Lung (tissue), 12 donors: ENCODE measurements around the gene EI24. TPM values are rescaled to one million over a fixed set of nuclear protein-coding genes. Genes with fewer than 3 reads are reported as not detected.
"Not testable (repeated sequence)": the region's sequence is repeated elsewhere in the genome, so short reads cannot be mapped to it uniquely, and the experiment has no call there.

ENCODE experiments used
- ATAC-seq: fragments of 200-7000 bp; cut with Tn5 transposase; one replicate; pipeline ENCODE4 v1.9.1; 2020; ENCODE audit warnings: moderate number of reproducible peaks; ENCODE audit not compliant: insufficient read depth, low FRiP score
- DNase-seq, 3 donors: peaks; one replicate each; pipeline ENCODE4 v3.0.0-alpha.2; 2013 to 2017
- H3K27ac ChIP-seq, 2 donors: one replicate each; pipeline ENCODE4 v1.5.1; 2013; ENCODE audit warnings: mild to moderate bottlenecking in 2 of 2, moderate library complexity in 2 of 2, control low read depth in 1 of 2, inconsistent platforms in 1 of 2, low read depth in 1 of 2, low read length in 1 of 2
- H3K27me3 ChIP-seq, 3 donors: one replicate each; pipeline ENCODE4 v1.5.1; 2013; ENCODE audit warnings: low read length in 2 of 3; ENCODE audit not compliant: control insufficient read depth in 3 of 3, insufficient read depth in 3 of 3
- H3K36me3 ChIP-seq, 4 donors: one replicate each; pipeline ENCODE4 v1.5.1; 2013; ENCODE audit warnings: low read length in 4 of 4, mild to moderate bottlenecking in 1 of 4, moderate library complexity in 1 of 4; ENCODE audit not compliant: control insufficient read depth in 4 of 4, insufficient read depth in 4 of 4
- H3K4me1 ChIP-seq, 5 donors: one replicate each; pipeline ENCODE4 v1.5.1; 2013; ENCODE audit warnings: low read length in 5 of 5, mild to moderate bottlenecking in 2 of 5, moderate library complexity in 1 of 5; ENCODE audit not compliant: control insufficient read depth in 5 of 5, insufficient read depth in 5 of 5
- H3K4me3 ChIP-seq: one replicate; pipeline ENCODE4 v1.5.1; 2013; ENCODE audit warnings: mild to moderate bottlenecking, control low read depth, moderate library complexity
- H3K9ac ChIP-seq, 2 donors: one replicate each; pipeline ENCODE4 v1.5.1; 2013; ENCODE audit warnings: low read length in 2 of 2, control low read depth in 1 of 2; ENCODE audit not compliant: insufficient read depth in 1 of 2
- H3K9me3 ChIP-seq, 4 donors: one replicate each; pipeline ENCODE4 v1.5.1; 2013; ENCODE audit warnings: low read length in 3 of 4, mild to moderate bottlenecking in 1 of 4, moderate library complexity in 1 of 4; ENCODE audit not compliant: control insufficient read depth in 4 of 4, insufficient read depth in 3 of 4
- WGBS, 2 donors: extraction: QIAGEN DNeasy Blood & Tissue Kit; methylation state at CpG; one replicate each; pipeline ENCODE4 v1.1.7; 2013; 5-methylcytosine and 5-hydroxymethylcytosine counted together
- polyA plus RNA-seq, 2 donors: library from polyadenylated mRNA; stranded (reverse); fragments of 200-250 nt; gene quantifications; one replicate each; pipeline ENCODE4 v1.2.1, GENCODE V29; 2013
- total RNA-seq, 2 donors: library from RNA; depleted of rRNA in 1 of 2; stranded (reverse); fragments of >200 nt in 1 of 2; gene quantifications; one replicate each; pipeline ENCODE4 v1.2.1, GENCODE V29; 2014 to 2021
- TF ChIP-seq, protein P1 (sequence below): IDR thresholded peaks from 2 replicates; pipeline ENCODE4 v1.5.1; 2012; ENCODE audit warnings: mild to moderate bottlenecking; ENCODE audit errors: control extremely low read depth, extremely low read depth
- donor health status: control.
- donor health status: control.
- donor health status: Bipolar disorder and iron deficiency.
- donor health status: healthy.
- donor health status: DM: yes; HTN: yes; CAD: no.

The EI24 gene
- total and polyA plus RNA-seq, 4 donors, result 36.7 to 84.8 (median 67.3) TPM

- Histone ChIP-seq H3K9ac (peak overlapping the region in 1 of 2 donors; percentile 26), H3K27ac (peak overlapping the region in 1 of 2 donors; percentile 53), H3K9me3 (no peaks in the 10 kb centered on the region), H3K4me1 (peaks cover 4 to 11% (median 9%) of the 10 kb centered on the region in 5 donors), H3K4me3 (no peak overlapping the region), H3K36me3 (peaks cover 6 to 25% (median 16%) of the 10 kb centered on the region in 4 donors), H3K27me3 (no peaks in the 10 kb centered on the region)
- TF ChIP-seq, protein P1, sequence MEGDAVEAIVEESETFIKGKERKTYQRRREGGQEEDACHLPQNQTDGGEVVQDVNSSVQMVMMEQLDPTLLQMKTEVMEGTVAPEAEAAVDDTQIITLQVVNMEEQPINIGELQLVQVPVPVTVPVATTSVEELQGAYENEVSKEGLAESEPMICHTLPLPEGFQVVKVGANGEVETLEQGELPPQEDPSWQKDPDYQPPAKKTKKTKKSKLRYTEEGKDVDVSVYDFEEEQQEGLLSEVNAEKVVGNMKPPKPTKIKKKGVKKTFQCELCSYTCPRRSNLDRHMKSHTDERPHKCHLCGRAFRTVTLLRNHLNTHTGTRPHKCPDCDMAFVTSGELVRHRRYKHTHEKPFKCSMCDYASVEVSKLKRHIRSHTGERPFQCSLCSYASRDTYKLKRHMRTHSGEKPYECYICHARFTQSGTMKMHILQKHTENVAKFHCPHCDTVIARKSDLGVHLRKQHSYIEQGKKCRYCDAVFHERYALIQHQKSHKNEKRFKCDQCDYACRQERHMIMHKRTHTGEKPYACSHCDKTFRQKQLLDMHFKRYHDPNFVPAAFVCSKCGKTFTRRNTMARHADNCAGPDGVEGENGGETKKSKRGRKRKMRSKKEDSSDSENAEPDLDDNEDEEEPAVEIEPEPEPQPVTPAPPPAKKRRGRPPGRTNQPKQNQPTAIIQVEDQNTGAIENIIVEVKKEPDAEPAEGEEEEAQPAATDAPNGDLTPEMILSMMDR, result no peak
- DNase-seq (no peak), ATAC-seq (no peak)
- WGBS, 2 donors, result 58 to 63% methylated on average over 2 of the region's 2 CpGs
These were observed 1.7 kb downstream of the EI24 start for GRCh38 chr11:125570952-125571351.

GRCh38 chr11:125572916-125573315 lies 3.6 kb downstream of the EI24 start:
- TF ChIP-seq, protein P1, result no peak

DNA sequence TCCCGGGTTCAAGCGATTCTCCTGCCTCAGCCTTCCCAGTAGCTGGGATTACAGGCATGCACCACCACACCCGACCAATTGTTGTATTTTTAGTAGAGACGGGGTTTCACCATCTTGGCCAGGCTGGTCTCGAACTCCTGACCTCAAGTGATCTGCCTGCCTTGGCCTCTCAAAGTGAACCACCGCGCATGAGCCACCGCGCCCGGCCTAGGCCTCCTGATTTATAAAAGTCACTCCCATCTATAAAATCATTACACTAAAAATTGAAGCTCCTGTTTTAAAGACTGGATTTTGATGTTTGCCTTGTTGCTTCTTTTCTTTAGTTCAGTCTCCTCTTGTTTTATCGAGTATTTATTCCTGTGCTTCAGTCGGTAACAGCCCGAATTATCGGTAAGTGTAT lies 7.9 kb downstream of the EI24 start:
- not testable (repeated sequence) for DNase-seq, ATAC-seq, H3K4me1 ChIP-seq, H3K4me3 ChIP-seq, H3K9ac ChIP-seq, H3K27ac ChIP-seq, H3K9me3 ChIP-seq, H3K27me3 ChIP-seq
- peaks cover 29 to 65% (median 39%) of the 10 kb centered on the region in 4 donors for H3K36me3 ChIP-seq
- WGBS, 2 donors, result 97 to 98% methylated on average over 14 of the region's 14 CpGs

More at GRCh38 chr11:125572916-125573315, 3.6 kb downstream of the EI24 start:
- Histone ChIP-seq H3K27ac (no peak overlapping the region), H3K4me1 (peaks cover 4 to 11% (median 9%) of the 10 kb centered on the region in 5 donors), H3K27me3 (no peaks in the 10 kb centered on the region), H3K9me3 (no peaks in the 10 kb centered on the region), H3K9ac (no peak overlapping the region), H3K36me3 (peaks cover 13 to 42% (median 24%) of the 10 kb centered on the region in 4 donors), H3K4me3 (no peak overlapping the region)
- ATAC-seq (no peak), DNase-seq (no peak)
- WGBS, 2 donors, result 85 to 91% methylated on average over 5 of the region's 5 CpGs

GRCh38 chr11:125578783-125579182 lies 9.5 kb downstream of the EI24 start:
- no peak overlapping the region for H3K27ac ChIP-seq
- H3K4me3 ChIP-seq, result no peak overlapping the region
- DNase-seq (no peak), ATAC-seq (no peak)
- no peaks in the 10 kb centered on the region for H3K4me1 ChIP-seq
- H3K36me3 ChIP-seq, result peaks cover 29 to 59% (median 48%) of the 10 kb centered on the region in 4 donors
- H3K9ac ChIP-seq, result no peak overlapping the region
- WGBS, 2 donors, result 95 to 97% methylated on average over 2 of the region's 2 CpGs
- no peaks in the 10 kb centered on the region for H3K9me3 ChIP-seq
- H3K27me3 ChIP-seq, result no peaks in the 10 kb centered on the region
- TF ChIP-seq, protein P1, result no peak
